ENCODE measurements around the gene EXOC8. TPM values are rescaled to one million over a fixed set of nuclear protein-coding genes. Genes with fewer than 3 reads are reported as not detected.

Gene EXOC8
- total RNA-seq, 1 donor from 2014 or later = 15.9 TPM

DNA sequence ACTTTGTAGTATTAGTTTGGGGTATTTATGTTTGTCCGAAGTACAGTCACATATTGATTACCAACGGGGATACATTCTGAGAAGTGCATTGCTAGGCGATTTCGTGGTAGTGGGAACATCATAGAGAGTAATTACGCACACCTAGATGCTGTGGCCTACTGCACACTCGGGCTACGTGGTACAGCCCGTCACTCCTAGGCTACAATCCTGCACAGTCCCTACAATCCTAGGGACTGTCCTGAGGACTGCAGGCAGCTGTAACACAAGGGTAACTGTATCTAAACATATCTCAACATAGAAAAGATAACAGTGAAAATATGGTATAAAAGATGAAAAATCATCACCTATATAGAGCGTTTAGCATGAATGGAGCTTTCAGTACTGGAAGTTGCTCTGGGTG, 18.6 kb downstream of the EXOC8 start:
- ATAC-seq (no peak), DNase-seq (ENCODE audit: low spot score) (no peak)
- intact Hi-C loops (cut with DNase I) = no loop called here

DNA sequence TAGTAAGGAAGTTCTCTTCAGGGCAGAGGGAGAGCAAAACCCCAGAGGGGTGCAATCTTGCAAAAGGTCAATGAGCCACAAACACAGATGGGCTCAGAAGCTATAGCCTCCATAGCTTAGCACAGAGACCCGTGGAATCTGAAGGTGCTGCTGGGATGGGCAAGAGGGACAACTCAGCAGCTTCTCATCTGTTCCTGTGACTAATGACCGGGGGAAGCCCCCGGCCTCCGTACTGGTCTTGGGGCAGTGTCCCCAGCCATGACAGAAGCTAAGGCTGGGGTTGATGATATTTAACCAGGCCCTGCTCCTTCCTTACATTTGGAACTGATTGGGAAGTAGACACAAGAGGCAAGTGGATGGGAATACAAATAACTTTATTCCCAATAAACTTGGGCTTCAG, 19.1 kb downstream of the EXOC8 start:
- DNase-seq (ENCODE audit: low spot score) (no peak), ATAC-seq (no peak)
- intact Hi-C loops (cut with DNase I) = no loop called here

DNA sequence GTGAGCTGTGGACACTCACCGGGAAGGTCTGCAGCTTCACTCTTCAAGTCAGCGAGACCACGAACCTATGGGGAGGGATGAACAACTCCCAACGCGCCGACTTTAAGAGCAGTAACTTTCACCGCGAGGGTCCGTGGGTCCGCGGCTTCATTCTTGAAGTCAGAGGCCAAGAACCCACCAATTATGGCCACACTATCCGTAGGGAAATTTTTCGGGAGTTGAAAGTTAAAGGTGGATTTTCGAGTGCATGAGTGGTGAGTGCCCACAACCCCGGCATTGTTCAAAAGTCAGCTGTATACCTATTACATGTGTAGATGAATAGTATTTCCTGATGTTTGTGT, 19.7 kb downstream of the EXOC8 start:
- intact Hi-C loops (cut with DNase I) = no loop called here
- ATAC-seq (no peak), DNase-seq (ENCODE audit: low spot score) (no peak)

DNA sequence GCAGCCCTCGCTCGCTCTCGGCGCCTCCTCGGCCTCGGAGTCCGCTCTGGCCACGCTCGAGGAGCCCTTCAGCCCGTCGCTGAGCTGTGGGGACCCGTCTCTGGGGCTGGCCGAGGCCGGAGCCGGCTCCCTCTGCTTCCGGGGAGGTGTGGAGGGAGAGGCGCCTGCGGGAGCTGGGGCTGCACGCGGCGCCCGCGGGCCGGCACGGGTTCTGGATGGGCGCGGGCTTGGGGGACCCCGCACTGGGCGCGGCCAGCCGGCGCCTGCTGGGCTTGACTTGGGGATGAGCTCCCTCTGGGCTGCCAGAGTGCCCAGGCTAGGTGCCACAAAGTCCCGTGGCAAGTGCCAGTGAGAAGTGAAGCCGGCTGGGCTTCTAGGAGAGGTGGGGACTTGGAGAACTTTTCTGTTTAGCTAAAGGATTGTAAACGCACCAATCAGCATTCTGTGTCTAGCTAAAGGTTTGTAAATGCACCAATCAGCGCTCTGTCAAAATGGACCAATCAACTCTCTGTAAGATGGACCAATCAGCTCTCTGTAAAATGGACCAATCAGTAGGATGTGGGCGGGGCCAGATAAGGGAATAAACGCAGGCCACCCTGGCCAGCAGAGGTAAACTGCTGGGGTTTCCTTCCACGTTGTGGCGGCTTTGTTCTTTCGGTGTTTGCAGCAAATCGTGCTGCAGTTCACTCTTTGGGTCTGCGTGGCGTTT, 20.2 kb downstream of the EXOC8 start:
- DNase-seq (ENCODE audit: low spot score) (no peak), ATAC-seq (no peak)
- intact Hi-C loops (cut with DNase I) = no loop called here

DNA sequence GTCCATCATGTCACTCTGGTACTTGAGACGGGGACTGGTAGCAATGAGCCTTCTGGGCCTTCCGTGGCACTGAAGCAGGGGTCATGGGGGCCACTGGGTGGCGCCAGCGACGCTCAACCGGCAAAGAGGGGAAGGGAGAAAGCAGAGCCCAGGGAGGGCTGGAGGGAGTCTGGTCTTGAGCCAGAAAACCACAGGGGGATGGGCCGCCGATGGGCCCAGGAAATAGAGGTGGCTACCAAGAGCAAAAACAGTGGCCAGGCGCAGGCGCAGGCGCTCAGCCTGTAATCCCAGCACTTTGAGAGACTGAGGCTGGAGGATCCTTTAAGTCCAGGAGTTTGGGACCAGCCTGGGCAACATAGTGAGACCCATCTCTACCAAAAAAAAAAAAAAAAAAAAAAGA, 21.8 kb downstream of the EXOC8 start:
- no peak for DNase-seq (ENCODE audit: low spot score)
- intact Hi-C loops (cut with DNase I) = no loop called here

DNA sequence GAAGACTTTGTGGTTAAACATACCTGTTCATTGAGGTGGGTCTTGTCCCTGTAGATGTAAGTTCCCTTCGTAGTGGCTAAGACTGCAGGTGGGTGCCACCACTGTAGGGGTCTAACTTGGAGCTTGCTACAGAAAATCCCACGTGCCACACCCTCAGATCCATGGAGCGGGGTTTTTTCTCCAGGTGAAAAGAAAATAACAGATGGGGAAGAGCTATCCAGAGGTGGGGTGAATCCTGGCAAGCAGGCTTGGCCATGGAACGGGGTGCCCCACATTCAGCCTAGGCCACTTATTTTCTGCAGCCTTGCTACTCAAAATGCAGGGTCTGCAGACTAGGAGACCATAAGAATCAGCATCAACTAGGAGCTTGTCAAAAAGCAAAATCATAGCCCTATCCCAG, 24.0 kb downstream of the EXOC8 start:
- ATAC-seq (no peak), DNase-seq (ENCODE audit: low spot score) (no peak)
- intact Hi-C loops (cut with DNase I) = no loop called here

More for the DNA sequence above, 21.8 kb downstream of the EXOC8 start:
- ATAC-seq = no peak

DNA sequence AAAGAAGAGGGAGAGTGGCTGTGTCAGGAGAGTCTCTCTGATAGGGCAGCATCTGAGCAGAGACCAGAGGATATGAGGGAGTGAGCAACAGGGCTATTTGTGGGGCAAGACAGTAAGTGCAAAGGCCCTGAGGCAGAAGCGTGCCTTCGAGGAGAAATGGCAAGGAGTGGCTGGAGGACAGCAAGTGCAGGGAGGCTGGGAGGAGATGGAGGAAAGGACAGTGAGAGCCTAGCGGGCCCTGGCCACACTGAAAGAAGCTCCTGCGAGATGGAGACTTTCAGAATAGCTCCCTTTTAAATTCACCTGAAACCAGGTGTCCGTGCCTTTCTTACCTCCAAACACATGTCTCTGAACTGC, 25.2 kb downstream of the EXOC8 start:
- DNase-seq (ENCODE audit: low spot score) (no peak), ATAC-seq (no peak)
- intact Hi-C loops (cut with DNase I) = no loop called here

DNA sequence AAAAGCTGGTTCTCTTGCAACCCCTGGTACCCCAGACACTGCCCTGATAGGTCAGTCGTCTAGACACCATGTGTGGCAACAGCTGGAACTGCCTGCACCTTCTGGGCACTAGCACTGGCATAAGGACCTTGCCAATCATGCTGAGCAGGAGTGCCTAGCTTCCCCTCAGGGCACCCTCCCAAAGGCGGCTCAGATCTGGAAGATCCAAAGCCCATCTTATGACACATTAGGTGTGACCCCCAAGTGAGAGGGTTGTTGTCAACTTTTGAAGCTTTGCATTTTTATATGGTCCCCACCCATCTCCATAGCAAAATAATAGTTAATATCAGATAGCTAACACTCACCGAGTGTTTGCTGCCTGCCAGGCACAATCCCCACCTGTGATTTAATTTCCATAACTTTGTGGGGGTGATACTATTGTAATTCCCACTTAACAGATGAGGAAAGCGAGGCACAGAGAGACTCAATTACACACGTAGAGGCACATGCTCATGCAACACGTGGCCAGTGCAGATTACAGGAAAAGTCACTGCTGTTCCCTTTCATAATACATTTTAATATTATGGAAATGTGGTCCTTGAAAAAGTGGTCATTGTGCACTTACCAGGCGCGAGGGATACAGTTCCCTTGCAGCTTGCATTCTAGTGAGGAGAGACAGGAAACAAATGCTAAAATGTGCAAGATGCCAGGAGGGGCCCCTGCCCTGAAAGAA, 25.8 kb downstream of the EXOC8 start:
- ATAC-seq (no peak), DNase-seq (ENCODE audit: low spot score) (no peak)
- intact Hi-C loops (cut with DNase I) = no loop called here

DNA sequence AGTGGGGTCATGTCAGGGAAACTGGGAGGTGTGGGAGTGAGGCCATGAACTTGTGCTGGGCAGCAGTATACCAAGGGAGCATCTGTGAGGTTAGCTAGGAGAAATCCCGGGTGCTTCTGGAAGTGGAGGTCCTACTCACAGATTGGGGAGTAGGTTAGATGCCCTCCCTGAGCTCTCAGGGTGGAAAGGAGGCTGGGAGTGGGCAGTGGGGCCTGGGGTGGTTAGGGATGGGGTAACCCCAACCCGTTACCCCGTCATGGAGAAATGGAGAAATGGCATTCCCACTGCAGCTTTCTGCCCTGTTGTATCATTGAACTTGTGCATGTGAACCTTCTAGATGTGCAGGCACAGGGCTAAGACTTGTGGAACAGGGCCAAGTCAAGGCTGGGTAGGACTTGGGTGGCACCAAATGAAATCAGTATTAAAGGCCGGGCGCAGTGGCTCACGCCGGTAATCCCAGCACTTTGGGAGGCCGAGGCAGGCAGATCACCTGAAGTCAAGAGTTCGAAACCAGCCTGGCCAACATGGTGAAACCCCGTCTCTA, 27.2 kb downstream of the EXOC8 start:
- intact Hi-C loops (cut with DNase I) = no loop called here
- DNase-seq (ENCODE audit: low spot score) (no peak), ATAC-seq (no peak)

DNA sequence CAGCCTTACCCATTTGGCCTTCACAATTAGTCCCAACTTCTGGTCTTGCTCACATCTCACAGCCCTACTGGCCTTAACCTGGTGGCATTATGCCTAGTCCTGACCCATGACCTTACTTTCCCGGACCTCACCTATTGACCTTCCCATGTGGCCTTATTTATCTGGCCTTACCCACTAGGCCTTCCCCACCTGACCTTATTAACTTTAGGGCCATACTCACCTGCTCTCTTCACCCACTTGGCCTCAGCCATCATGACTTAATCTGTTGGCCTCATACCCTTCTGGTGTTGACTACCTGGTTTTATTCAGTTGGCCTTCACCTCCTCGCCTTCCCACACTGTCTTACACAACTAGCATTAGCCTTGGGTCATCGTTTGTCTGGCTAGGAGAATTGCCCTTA, 35.7 kb downstream of the EXOC8 start:
- ATAC-seq = no peak
- intact Hi-C loops (cut with DNase I) = no loop called here
- DNase-seq (ENCODE audit: low spot score) = no peak

DNA sequence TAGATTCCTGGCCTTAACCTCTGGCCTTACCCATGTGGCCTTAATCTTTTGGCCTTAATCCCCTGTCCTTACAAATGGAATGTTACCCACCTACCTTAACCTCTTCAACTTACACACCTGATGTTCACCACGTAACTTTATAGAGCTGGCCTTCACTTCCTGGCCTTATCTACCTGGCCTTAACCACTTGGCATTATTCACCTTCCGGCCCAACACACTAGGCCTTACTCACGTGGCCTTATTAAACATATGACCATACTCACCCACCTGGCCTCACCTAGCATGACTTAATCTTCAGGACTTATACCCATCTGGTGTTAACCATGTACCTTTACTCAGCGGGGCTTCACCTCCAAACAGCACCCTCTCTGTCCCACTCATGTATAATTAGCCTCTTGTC, 41.7 kb downstream of the EXOC8 start:
- intact Hi-C loops (cut with DNase I) = no loop called here
- ATAC-seq (no peak), DNase-seq (ENCODE audit: low spot score) (no peak)

DNA sequence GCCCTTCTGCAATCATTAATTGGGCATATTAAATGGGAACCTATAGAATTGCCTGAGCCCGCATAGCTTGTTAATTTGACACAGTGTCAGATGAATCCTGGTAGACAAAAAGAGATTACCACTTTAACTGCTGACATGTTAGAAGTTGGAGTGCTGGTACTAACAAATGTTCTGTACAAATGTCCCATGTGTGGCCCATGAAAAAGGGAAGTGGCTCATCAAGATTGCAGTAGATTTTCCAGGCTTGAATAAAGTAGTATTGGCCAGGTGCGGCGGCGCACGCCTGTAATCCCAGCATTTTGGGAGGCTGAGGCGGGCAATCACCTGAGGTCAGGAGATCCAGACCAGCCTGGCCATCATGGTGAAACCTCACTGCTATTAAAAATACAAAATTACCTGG, 51.0 kb downstream of the EXOC8 start:
- DNase-seq (ENCODE audit: low spot score) (no peak), ATAC-seq (no peak)
- intact Hi-C loops (cut with DNase I) = no loop called here

DNA sequence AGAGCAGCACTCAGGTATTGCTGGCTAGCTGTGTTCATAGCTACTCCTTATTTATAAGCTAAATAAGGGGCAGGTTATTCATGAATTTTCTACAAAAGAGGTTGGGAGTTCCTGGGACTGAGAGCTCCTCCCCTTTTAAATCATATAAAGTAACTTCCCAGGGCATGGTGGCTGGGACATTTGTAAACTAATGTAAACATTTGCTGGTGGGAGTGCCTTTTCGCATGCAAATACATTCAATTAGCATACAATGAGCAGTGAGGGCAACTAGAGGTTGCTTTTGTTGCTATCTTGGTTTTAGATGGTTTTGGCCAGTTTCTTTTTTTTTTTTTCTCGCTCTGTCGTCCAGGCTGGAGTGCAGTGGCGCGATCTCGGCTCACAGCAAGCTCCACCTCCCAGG, 53.2 kb downstream of the EXOC8 start:
- ATAC-seq (no peak), DNase-seq (ENCODE audit: low spot score) (no peak)
- intact Hi-C loops (cut with DNase I) = no loop called here

Other genes starting within 250 kb of the EXOC8 start
- gene TRIM67, start 175.8 kb downstream of the EXOC8 start, total RNA-seq = 0.04 TPM
- 35.7 TPM for gene GNPAT, start 96.6 kb downstream of the EXOC8 start, total RNA-seq
- 10.5 TPM for gene SPRTN, start 441 bp upstream of the EXOC8 start, total RNA-seq
- gene EGLN1, start 84.4 kb upstream of the EXOC8 start, total RNA-seq = 45.5 TPM
- gene TSNAX, start 190.8 kb upstream of the EXOC8 start, total RNA-seq = 41.6 TPM

Measured in sciatic nerve (tissue), 2 donors.